ENCODE results near the gene CNTNAP4. TPM values are rescaled to one million over a fixed set of nuclear protein-coding genes. Genes with fewer than 3 reads are reported as not detected.

Gene CNTNAP4
- total and polyA plus RNA-seq, 2 of the 4 experiments (the other 2 are of a cell fraction): not detected

DNA sequence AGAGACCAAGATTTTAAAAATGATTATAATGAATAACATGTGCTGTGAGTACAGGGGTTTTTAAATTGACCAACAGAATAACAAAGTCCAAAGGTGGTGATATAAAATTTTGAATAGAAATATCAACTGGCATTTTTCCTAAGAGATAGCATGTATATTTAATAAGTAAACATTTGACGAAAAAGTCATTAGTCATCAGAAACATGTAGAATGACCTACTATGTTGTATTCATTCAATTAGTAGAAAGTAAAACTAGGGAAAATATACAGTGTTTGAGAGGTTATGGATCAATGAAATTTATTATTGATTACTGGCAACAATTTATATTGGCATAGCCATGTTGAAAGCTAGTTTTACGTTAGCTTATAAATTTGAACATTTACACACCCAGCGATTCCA is 30.6 kb upstream of the CNTNAP4 start:
- TF ChIP-seq, protein P1, sequence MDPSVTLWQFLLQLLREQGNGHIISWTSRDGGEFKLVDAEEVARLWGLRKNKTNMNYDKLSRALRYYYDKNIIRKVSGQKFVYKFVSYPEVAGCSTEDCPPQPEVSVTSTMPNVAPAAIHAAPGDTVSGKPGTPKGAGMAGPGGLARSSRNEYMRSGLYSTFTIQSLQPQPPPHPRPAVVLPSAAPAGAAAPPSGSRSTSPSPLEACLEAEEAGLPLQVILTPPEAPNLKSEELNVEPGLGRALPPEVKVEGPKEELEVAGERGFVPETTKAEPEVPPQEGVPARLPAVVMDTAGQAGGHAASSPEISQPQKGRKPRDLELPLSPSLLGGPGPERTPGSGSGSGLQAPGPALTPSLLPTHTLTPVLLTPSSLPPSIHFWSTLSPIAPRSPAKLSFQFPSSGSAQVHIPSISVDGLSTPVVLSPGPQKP (IDR thresholded peaks at IDR 0.05; ENCODE audit: borderline replicate concordance, low read depth, low read length): no peak
- TF ChIP-seq RCOR1 (IDR thresholded peaks at IDR 0.05; ENCODE audit: insufficient replicate concordance, low read length) (no peak), MAFK (IDR thresholded peaks at IDR 0.05; ENCODE audit: low read depth, low read length) (peak; percentile 36; the same call in 1 of the 2 replicates), CHD1 (IDR thresholded peaks at IDR 0.05; ENCODE audit: low read depth, low read length) (no peak), NFE2L2 (IDR thresholded peaks at IDR 0.05; ENCODE audit: low read depth, low read length) (no peak)
- TF ChIP-seq, protein P2, sequence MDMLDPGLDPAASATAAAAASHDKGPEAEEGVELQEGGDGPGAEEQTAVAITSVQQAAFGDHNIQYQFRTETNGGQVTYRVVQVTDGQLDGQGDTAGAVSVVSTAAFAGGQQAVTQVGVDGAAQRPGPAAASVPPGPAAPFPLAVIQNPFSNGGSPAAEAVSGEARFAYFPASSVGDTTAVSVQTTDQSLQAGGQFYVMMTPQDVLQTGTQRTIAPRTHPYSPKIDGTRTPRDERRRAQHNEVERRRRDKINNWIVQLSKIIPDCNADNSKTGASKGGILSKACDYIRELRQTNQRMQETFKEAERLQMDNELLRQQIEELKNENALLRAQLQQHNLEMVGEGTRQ (IDR thresholded peaks at IDR 0.05; ENCODE audit: low read depth, low read length): no peak
- Histone ChIP-seq H2AK5ac (ENCODE audit: low read depth, low read length) (no peak overlapping the region), H2BK120ac (ENCODE audit: low read depth, low read length) (no peak overlapping the region), H3K18ac (ENCODE audit: low read depth, low read length) (no peak overlapping the region), H3K27ac (ENCODE audit: insufficient read depth, low read length) (no peak overlapping the region), H3K4ac (ENCODE audit: low read depth, low read length) (no peak overlapping the region), H3K9ac (ENCODE audit: low read depth, low read length) (no peak overlapping the region), H3K56ac (ENCODE audit: extremely low read depth, insufficient read depth, low read length) (no peak overlapping the region), H3K14ac (replicated peaks; ENCODE audit: low read depth, low read length) (no peak overlapping the region), H3K36me3 (ENCODE audit: control insufficient read depth, insufficient read depth, low read length) (no peaks in the 10 kb centered on the region), H4K20me1 (ENCODE audit: insufficient read depth, low read length) (no peaks in the 10 kb centered on the region), H2AK9ac (replicated peaks; ENCODE audit: low read depth, low read length, poor library complexity) (no peak overlapping the region), H4K5ac (ENCODE audit: low read depth, low read length) (no peak overlapping the region), H3K4me1 (ENCODE audit: control insufficient read depth, insufficient read depth, low read length) (no peaks in the 10 kb centered on the region), H3K4me2 (ENCODE audit: low read depth, low read length) (no peak overlapping the region), H2BK20ac (ENCODE audit: low read depth, low read length) (no peak overlapping the region), H3K4me3 (ENCODE audit: insufficient read depth, low read depth, low read length) (no peak overlapping the region), H3K23ac (ENCODE audit: low read depth, low read length) (no peak overlapping the region), H4K8ac (ENCODE audit: low read depth in 2 of 2, low read length in 2 of 2) (no peak overlapping the region), H4K91ac (ENCODE audit: insufficient read depth, low read depth, low read length) (no peak overlapping the region), H2BK5ac (ENCODE audit: low read depth, low read length, poor library complexity, severe bottlenecking) (no peak overlapping the region), H3K27me3 (ENCODE audit: control insufficient read depth, insufficient read depth, low read length) (no peaks in the 10 kb centered on the region), H3K79me1 (ENCODE audit: low read depth in 1 of 2, low read length in 2 of 2) (no peaks in the 10 kb centered on the region), H3K9me3 (ENCODE audit: control insufficient read depth, insufficient read depth, low read length) (no peaks in the 10 kb centered on the region), H2AFZ (replicated peaks; ENCODE audit: low read length, poor library complexity) (no peak overlapping the region), H3K9me1 (ENCODE audit: insufficient read depth, low read length) (no peaks in the 10 kb centered on the region), H2BK15ac (ENCODE audit: low read depth, low read length) (no peak overlapping the region)
- POLR2A ChIA-PET (ENCODE audit: unreplicated experiment): no interaction called here
- intact Hi-C loops (cut with micrococcal nuclease): no loop called here
- dilution Hi-C loops (cut with HindIII; ENCODE audit: low sequenced_read_pairs, unreplicated experiment): no loop called here
- in situ Hi-C loops (cut with MboI; ENCODE audit: low sequenced_read_pairs): no loop called here
- ATAC-seq (ENCODE audit: low read depth): no peak
- CTCF ChIA-PET: no interaction called here
- no TSS peak for BruUV-seq (replicated peaks)
- no peak for DNase-seq
- WGBS, 2 experiments (ENCODE audit: extremely low coverage in 2 of 2, insufficient read length in 1 of 2): no CpG with 5 or more reads among the region's 3 CpGs
